PC-3 (cell line): ENCODE measurements around the gene ZFP2. TPM values are rescaled to one million over a fixed set of nuclear protein-coding genes. Genes with fewer than 3 reads are reported as not detected.
A peak's percentile ranks its signal among the peaks of the same experiment; 100 is the strongest.
"Not testable (repeated sequence)": the region's sequence is repeated elsewhere in the genome, so short reads cannot be mapped to it uniquely, and the experiment has no call there.

ENCODE experiments used
- ATAC-seq: fragments of 200-7000 bp; cut with Tn5 transposase; 2 replicates; pipeline ENCODE4 v1.9.1; 2020; ENCODE audit warnings: mild to moderate bottlenecking, moderate library complexity
- BruUV-seq: library from RNA; stranded (reverse); fragments of 400-500 nt; replicated peaks from 2 replicates; lab custom pipeline; 2021; lab: Mats Ljungman, UMichigan
- CTCF ChIA-PET: fragments of 300-600 bp; sonication (Branson Sonifier 250); formaldehyde crosslinking; loops from one replicate; lab custom pipeline; 2022; ENCODE audit warnings: antibody characterized with exemption; lab: Charles Lee
- POLR2A ChIA-PET: fragments of 300-600 bp; sonication (Branson Sonifier 250); formaldehyde crosslinking; loops from one replicate; lab custom pipeline; 2022; ENCODE audit warnings: antibody characterized with exemption; ENCODE audit not compliant: unreplicated experiment; lab: Charles Lee
- DNase-seq: peaks from one replicate; pipeline ENCODE4 v3.0.0-alpha.2; 2015
- H2AFZ ChIP-seq: fragments of 300-600 bp; sonication (generic); 2 replicates; pipeline ENCODE4 v1.6.0; 2016; ENCODE audit warnings: antibody characterized with exemption, low read length
- H3F3A ChIP-seq: fragments of 300-600 bp; sonication (generic); one replicate; pipeline ENCODE4 v1.6.0; 2017; ENCODE audit warnings: antibody characterized with exemption, low read length, control low read depth, mild to moderate bottlenecking; ENCODE audit not compliant: unreplicated experiment
- H3K27ac ChIP-seq: fragments of 300-600 bp; sonication (generic); 2 replicates; pipeline ENCODE4 v1.5.1; 2016; ENCODE audit warnings: mild to moderate bottlenecking, low read length
- H3K27me3 ChIP-seq: fragments of 300-600 bp; sonication (generic); 2 replicates; pipeline ENCODE4 v1.6.1; 2016; ENCODE audit warnings: low read length, mixed read lengths
- H3K36me3 ChIP-seq: fragments of 300-600 bp; sonication (generic); 2 replicates; pipeline ENCODE4 v1.6.1; 2016; ENCODE audit warnings: low read depth, mixed run types, low read length, mixed read lengths
- H3K4me1 ChIP-seq: fragments of 300-600 bp; sonication (generic); 2 replicates; pipeline ENCODE4 v1.5.1; 2016; ENCODE audit warnings: low read length; ENCODE audit not compliant: insufficient read depth
- H3K4me2 ChIP-seq: fragments of 300-600 bp; sonication (generic); 2 replicates; pipeline ENCODE4 v1.6.0; 2016; ENCODE audit warnings: low read length
- H3K4me3 ChIP-seq: fragments of 300-600 bp; sonication (generic); 2 replicates; pipeline ENCODE4 v1.5.1; 2016; ENCODE audit warnings: mild to moderate bottlenecking, low read length, mixed read lengths
- H3K79me2 ChIP-seq: fragments of 300-600 bp; sonication (generic); 2 replicates; pipeline ENCODE4 v1.6.1; 2017; ENCODE audit warnings: low read length, mixed read lengths
- H3K9ac ChIP-seq: fragments of 300-600 bp; sonication (generic); 2 replicates; pipeline ENCODE4 v1.6.0; 2016; ENCODE audit warnings: mild to moderate bottlenecking, low read length
- H3K9me2 ChIP-seq: fragments of 300-600 bp; sonication (generic); replicated peaks from 2 replicates; pipeline ENCODE4 v1.6.1; 2016; ENCODE audit warnings: mixed run types, low read length, mixed read lengths
- H3K9me3 ChIP-seq: fragments of 300-600 bp; sonication (generic); 2 replicates; pipeline ENCODE4 v1.6.1; 2016; ENCODE audit warnings: low read length, mixed read lengths
- H4K20me1 ChIP-seq: fragments of 300-600 bp; sonication (generic); 2 replicates; pipeline ENCODE4 v1.6.1; 2016; ENCODE audit warnings: low read length, mixed read lengths
- CTCF ChIP-seq: fragments of 300-600 bp; sonication (generic); conservative IDR thresholded peaks from 2 replicates; pipeline ENCODE4 v1.5.1; 2017; ENCODE audit warnings: antibody characterized with exemption, low read depth, mild to moderate bottlenecking, low read length
- EZH2 ChIP-seq: fragments of 300-600 bp; sonication (generic); IDR thresholded peaks from one replicate; pipeline ENCODE4 v1.6.1; 2017; ENCODE audit warnings: antibody characterized with exemption, mild to moderate bottlenecking, low read length; ENCODE audit not compliant: unreplicated experiment
- EZH2phosphoT487 ChIP-seq: fragments of 300-600 bp; sonication (generic); IDR thresholded peaks from 2 replicates; pipeline ENCODE4 v1.6.1; 2018; ENCODE audit warnings: mild to moderate bottlenecking, antibody characterized with exemption, low read length, borderline replicate concordance
- intact Hi-C: fragments of 100-400 bp; cut with micrococcal nuclease; formaldehyde crosslinking; loops from 2 replicates; pipeline ENCODE4 v1.9.0; 2023
- total RNA-seq: library from RNA; depleted of rRNA; stranded (reverse); fragments of >200 nt; gene quantifications from 2 replicates; pipeline ENCODE4 v1.2.3, GENCODE V29; 2014

ZFP2 gene
- total RNA-seq, 1 experiment from 2014 or later = 0.07 TPM

DNA sequence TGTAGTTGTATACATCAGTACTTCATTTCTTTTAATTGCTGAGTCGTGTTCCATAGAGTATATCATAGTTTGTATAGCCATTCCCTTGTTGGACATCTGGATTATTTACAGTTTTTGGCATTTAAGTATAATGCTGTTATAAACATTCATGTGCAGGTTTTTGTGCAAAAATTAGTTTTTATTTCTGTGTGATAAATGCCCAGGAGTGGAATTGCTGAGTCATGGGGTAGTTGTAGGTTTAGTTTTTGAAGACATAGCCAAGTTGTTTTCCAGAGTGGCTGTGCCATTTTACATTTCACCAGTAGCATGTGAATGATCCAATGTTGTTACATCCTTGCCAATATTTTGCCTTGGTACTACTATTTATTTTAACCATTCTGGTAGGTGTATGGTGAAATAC lies 23.4 kb upstream of the ZFP2 start:
- Histone ChIP-seq H3K9me3 (peaks cover 38% of the 10 kb centered on the region), H3F3A (no peaks in the 10 kb centered on the region), H3K36me3 (peaks cover 90% of the 10 kb centered on the region), H3K27me3 (no peaks in the 10 kb centered on the region), H3K9me2 (no peaks in the 10 kb centered on the region), H3K4me1 (no peaks in the 10 kb centered on the region), H3K79me2 (no peaks in the 10 kb centered on the region), H3K4me2 (no peak overlapping the region), H4K20me1 (no peaks in the 10 kb centered on the region), H3K9ac (no peak overlapping the region), H2AFZ (no peak overlapping the region), H3K4me3 (no peak overlapping the region), H3K27ac (no peak overlapping the region)
- no peak for DNase-seq
- ChIA-PET CTCF (no interaction called here), POLR2A (no interaction called here)
- TF ChIP-seq EZH2 (no peak), CTCF (no peak), EZH2phosphoT487 (no peak)
- intact Hi-C loops = no loop called here
- ATAC-seq = no peak
- BruUV-seq = no TSS peak

DNA sequence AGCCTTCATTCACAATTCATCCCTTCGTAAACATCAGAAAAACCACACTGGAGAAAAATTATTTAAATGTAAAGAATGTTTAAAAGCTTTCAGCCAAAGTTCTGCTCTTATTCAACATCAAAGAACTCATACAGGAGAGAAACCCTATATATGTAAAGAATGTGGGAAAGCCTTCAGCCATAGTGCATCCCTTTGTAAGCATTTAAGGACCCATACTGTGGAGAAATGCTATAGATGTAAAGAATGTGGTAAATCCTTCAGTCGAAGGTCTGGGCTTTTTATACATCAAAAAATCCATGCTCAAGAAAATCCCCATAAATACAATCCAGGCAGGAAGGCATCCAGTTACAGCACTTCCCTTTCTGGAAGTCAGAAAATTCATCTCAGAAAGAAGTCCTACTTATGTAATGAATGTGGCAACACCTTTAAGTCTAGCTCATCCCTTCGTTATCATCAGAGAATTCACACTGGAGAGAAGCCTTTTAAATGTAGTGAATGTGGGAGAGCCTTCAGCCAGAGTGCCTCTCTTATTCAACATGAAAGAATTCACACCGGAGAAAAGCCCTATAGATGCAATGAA lies 12.5 kb upstream of the ZFP2 start:
- ATAC-seq, H2AFZ ChIP-seq, H3K9me2 ChIP-seq, CTCF ChIA-PET, H3K27ac ChIP-seq, DNase-seq, H3F3A ChIP-seq, H3K27me3 ChIP-seq, H4K20me1 ChIP-seq, H3K79me2 ChIP-seq, H3K4me2 ChIP-seq, intact Hi-C loops, H3K4me1 ChIP-seq, POLR2A ChIA-PET, H3K9ac ChIP-seq: not testable (repeated sequence)
- Histone ChIP-seq H3K4me3 (peak overlapping the region; percentile 11; the same call in 1 of the 2 replicates), H3K9me3 (peaks cover 57% of the 10 kb centered on the region), H3K36me3 (peaks cover 97% of the 10 kb centered on the region)
- BruUV-seq = TSS peak; percentile 25

DNA sequence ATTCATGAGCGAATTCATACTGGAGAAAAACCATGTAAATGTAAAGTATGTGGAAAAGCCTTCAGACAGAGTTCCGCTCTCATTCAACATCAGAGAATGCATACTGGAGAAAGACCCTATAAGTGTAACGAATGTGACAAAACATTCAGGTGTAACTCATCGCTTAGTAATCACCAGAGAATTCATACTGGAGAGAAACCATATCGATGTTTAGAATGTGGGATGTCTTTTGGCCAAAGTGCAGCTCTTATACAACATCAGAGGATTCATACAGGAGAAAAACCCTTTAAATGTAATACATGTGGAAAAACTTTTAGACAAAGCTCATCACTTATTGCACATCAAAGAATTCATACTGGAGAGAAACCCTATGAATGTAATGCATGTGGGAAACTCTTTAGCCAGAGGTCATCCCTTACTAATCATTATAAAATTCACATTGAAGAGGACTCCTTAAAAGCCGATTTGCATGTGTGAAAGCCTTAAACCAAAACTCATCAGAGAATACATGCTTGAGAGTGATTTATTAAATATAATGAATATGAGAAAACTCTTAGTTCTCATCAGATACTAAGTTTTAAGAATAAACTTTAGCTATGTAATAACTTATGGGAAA lies 11.8 kb upstream of the ZFP2 start:
- H3K27me3 ChIP-seq = no peaks in the 10 kb centered on the region
- no peak overlapping the region for H3K27ac ChIP-seq
- H3K9me3 ChIP-seq = peaks cover 61% of the 10 kb centered on the region
- no peak for DNase-seq
- H3K4me1 ChIP-seq = no peaks in the 10 kb centered on the region
- no peaks in the 10 kb centered on the region for H4K20me1 ChIP-seq
- intact Hi-C loops = no loop called here
- H3K9ac ChIP-seq = no peak overlapping the region
- H3K4me3 ChIP-seq = no peak overlapping the region; the same call in 1 of the 2 replicates
- no peak overlapping the region for H2AFZ ChIP-seq
- ChIA-PET POLR2A (no interaction called here), CTCF (no interaction called here)
- no peaks in the 10 kb centered on the region for H3F3A ChIP-seq
- H3K36me3 ChIP-seq = peaks cover 95% of the 10 kb centered on the region
- TF ChIP-seq CTCF (no peak), EZH2phosphoT487 (no peak), EZH2 (no peak)
- no TSS peak for BruUV-seq
- H3K79me2 ChIP-seq = no peaks in the 10 kb centered on the region
- H3K4me2 ChIP-seq = no peak overlapping the region
- ATAC-seq = no peak
- no peaks in the 10 kb centered on the region for H3K9me2 ChIP-seq
